ENCODE data around the gene MCRIP1.

The MCRIP1 gene

DNA sequence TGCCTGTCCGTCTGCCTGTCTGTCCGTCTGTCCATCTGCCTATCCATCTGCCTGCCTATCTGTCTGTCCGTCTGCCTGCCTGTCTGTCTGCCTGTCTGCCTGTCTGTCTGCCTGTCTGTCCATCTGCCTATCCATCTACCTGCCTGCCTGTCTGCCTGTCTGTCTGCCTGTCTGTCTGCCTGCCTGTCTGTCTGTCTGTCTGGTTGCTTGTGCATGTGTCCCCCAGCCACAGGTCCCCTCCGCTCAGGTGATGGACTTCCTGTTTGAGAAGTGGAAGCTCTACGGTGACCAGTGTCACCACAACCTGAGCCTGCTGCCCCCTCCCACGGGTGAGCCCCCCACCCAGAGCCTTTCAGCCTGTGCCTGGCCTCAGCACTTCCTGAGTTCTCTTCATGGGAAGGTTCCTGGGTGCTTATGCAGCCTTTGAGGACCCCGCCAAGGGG lies 23.5 kb downstream of the MCRIP1 start:
- TF ChIP-seq ARNT (IDR thresholded peaks at IDR 0.05) (no peak), CTBP1 (IDR thresholded peaks at IDR 0.05; ENCODE audit: borderline replicate concordance) (no peak), ZNF384 (IDR thresholded peaks at IDR 0.05) (no peak), SUZ12 (IDR thresholded peaks at IDR 0.05) (no peak), NFRKB (IDR thresholded peaks at IDR 0.05) (no peak), L3MBTL2 (conservative IDR thresholded peaks at IDR 0.05) (no peak), FOXM1 (IDR thresholded peaks at IDR 0.05; ENCODE audit: borderline replicate concordance) (no peak), TARDBP (IDR thresholded peaks at IDR 0.05) (no peak), SP1 (IDR thresholded peaks at IDR 0.05) (no peak), HDGF (IDR thresholded peaks at IDR 0.05; ENCODE audit: borderline replicate concordance) (no peak), FOXK2 (IDR thresholded peaks at IDR 0.05) (no peak), BHLHE40 (IDR thresholded peaks at IDR 0.05; ENCODE audit: borderline replicate concordance) (no peak), FOXA1 (IDR thresholded peaks at IDR 0.05) (no peak)
- TF ChIP-seq, protein P1, sequence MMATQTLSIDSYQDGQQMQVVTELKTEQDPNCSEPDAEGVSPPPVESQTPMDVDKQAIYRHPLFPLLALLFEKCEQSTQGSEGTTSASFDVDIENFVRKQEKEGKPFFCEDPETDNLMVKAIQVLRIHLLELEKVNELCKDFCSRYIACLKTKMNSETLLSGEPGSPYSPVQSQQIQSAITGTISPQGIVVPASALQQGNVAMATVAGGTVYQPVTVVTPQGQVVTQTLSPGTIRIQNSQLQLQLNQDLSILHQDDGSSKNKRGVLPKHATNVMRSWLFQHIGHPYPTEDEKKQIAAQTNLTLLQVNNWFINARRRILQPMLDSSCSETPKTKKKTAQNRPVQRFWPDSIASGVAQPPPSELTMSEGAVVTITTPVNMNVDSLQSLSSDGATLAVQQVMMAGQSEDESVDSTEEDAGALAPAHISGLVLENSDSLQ (IDR thresholded peaks at IDR 0.05) = no peak
- ChIA-PET POLR2A (no interaction called here), CTCF (no interaction called here)
- DNase-seq (ENCODE audit: extremely low spot score) = no peak

DNA sequence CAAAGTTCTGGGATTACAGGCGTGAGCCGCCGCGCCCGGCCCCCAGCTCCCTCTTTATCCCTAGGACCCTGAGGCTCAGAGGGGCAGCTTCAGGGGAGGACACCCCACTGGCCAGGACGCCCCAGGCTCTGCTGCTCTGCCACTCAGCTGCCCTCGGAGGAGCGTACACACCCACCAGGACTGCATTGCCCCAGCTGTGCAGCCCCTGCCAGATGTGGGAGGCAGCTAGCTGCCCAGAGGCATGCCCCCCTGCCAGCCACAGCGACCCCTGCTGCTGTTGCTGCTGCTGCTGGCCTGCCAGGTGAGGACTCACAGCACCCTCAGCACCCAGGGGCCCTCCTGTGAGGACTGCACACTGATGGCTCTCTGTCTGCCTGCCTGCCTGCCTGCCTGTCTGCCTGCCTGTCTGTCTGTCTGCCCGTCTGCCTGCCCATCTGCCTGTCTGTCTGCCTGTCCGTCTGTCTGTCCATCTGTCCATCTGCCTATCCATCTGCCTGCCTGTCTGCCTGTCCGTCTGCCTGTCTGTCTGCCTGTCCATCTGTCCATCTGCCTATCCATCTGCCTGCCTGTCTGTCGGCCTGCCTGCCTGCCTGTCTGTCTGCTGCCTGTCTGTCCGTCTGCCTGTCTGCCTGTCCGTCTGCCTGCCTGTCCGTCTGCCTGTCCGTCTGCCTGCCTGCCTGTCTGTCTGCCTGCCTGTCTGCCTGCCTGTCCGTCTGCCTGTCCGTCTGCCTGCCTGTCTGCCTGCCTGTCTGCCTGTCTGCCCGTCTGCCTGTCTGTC lies 24.1 kb downstream of the MCRIP1 start:
- ChIA-PET POLR2A (interaction anchor here (3.7 kb wide), 1 partner anchor 24 kb away, joined by 18 read pairs; the partner anchor contains the start of genes MCRIP1 and PPP1R27), CTCF (interaction anchor here (1.2 kb wide), 1 partner anchor 24 kb away, joined by 7 read pairs; the partner anchor contains the start of gene MCRIP1)
- no peak for TF ChIP-seq L3MBTL2 (conservative IDR thresholded peaks at IDR 0.05)
- TF ChIP-seq FOXA1 (IDR thresholded peaks at IDR 0.05) = no peak
- no peak for TF ChIP-seq BHLHE40 (IDR thresholded peaks at IDR 0.05; ENCODE audit: borderline replicate concordance)
- no peak for TF ChIP-seq HDGF (IDR thresholded peaks at IDR 0.05; ENCODE audit: borderline replicate concordance)
- no peak for TF ChIP-seq ZNF384 (IDR thresholded peaks at IDR 0.05)
- no peak for TF ChIP-seq FOXK2 (IDR thresholded peaks at IDR 0.05)
- TF ChIP-seq FOXM1 (IDR thresholded peaks at IDR 0.05; ENCODE audit: borderline replicate concordance) = no peak
- TF ChIP-seq ARNT (IDR thresholded peaks at IDR 0.05) = no peak
- TF ChIP-seq, protein P1 (IDR thresholded peaks at IDR 0.05) = no peak
- DNase-seq (ENCODE audit: extremely low spot score) = no peak

DNA sequence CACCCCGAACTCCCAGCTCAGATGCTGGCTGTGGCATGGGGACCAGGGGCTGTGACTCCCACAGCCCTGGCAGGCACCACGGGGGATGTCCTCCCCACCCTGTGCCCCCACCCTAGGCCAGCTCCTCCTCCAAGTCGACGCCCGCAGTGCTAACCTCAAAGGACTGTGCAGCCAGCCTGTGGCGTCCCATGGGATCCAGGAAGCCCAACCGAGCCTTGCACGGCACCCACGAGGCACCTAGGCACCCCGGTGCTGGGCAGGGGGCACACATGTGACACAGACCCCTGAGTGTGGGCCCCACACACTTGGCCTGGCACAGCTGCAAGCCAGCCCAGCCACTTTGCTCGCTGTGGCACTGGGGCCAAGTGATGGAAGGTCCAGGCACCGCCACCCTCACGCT lies 25.3 kb downstream of the MCRIP1 start:
- CTCF ChIA-PET = interaction anchor here (1.0 to 1.2 kb wide), 2 partner anchors 25 to 61 kb away, joined by 4 to 7 read pairs; partner anchors contain the start of gene MCRIP1
- no peak for DNase-seq (ENCODE audit: extremely low spot score)
- POLR2A ChIA-PET = interaction anchor here (1.4 to 3.7 kb wide), 2 partner anchors 17 to 26 kb away, joined by 4 to 18 read pairs; partner anchors contain the start of genes MCRIP1 and PPP1R27
- TF ChIP-seq ELF4 (IDR thresholded peaks at IDR 0.05) (no peak), FOXK2 (IDR thresholded peaks at IDR 0.05) (no peak), ZNF384 (IDR thresholded peaks at IDR 0.05) (no peak), ARNT (IDR thresholded peaks at IDR 0.05) (no peak), FOXA1 (IDR thresholded peaks at IDR 0.05) (no peak), L3MBTL2 (conservative IDR thresholded peaks at IDR 0.05) (no peak), SUZ12 (IDR thresholded peaks at IDR 0.05) (no peak), SP1 (IDR thresholded peaks at IDR 0.05) (no peak), CTBP1 (IDR thresholded peaks at IDR 0.05; ENCODE audit: borderline replicate concordance) (no peak), TARDBP (IDR thresholded peaks at IDR 0.05) (no peak), LEF1 (IDR thresholded peaks at IDR 0.05; ENCODE audit: borderline replicate concordance) (no peak)

DNA sequence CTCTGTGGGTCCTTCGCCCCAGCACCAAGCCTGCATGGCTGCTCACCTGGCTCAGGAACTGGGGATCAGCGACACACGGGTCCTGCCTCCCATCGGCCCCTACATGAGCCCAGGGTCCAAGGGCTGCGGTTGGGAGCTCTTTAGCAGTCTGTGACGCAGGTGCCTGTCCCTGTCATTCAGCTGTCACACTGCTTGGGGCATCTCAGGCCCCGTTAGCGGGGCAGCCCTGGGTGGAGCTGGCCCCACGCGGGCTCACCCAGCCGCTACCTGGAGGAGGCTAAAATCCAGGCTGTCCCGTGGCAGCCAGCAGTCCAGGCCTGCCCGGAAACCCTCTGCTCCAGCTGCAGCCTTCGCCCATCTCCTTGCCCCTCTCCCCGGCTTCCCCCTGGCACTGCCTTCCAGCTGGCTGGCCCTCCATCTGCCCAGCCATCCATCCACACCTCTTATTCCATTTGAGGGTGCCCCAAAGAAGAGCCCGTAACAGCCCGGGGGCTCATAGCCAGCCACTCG lies 25.8 kb downstream of the MCRIP1 start:
- ChIA-PET CTCF (interaction anchor here (1.0 kb wide), 1 partner anchor 62 kb away, joined by 4 read pairs; no protein-coding TSS in a partner anchor), POLR2A (interaction anchor here (1.4 to 3.7 kb wide), 2 partner anchors 18 to 26 kb away, joined by 4 to 18 read pairs; partner anchors contain the start of genes MCRIP1 and PPP1R27)
- TF ChIP-seq TARDBP (IDR thresholded peaks at IDR 0.05) = no peak
- no peak for TF ChIP-seq FOXM1 (IDR thresholded peaks at IDR 0.05; ENCODE audit: borderline replicate concordance)
- TF ChIP-seq SUZ12 (IDR thresholded peaks at IDR 0.05) = no peak
- no peak for TF ChIP-seq CTBP1 (IDR thresholded peaks at IDR 0.05; ENCODE audit: borderline replicate concordance)
- no peak for TF ChIP-seq LEF1 (IDR thresholded peaks at IDR 0.05; ENCODE audit: borderline replicate concordance)
- TF ChIP-seq ELF4 (IDR thresholded peaks at IDR 0.05) = no peak
- TF ChIP-seq ARNT (IDR thresholded peaks at IDR 0.05) = no peak
- TF ChIP-seq FOXA1 (IDR thresholded peaks at IDR 0.05) = no peak
- TF ChIP-seq FOXK2 (IDR thresholded peaks at IDR 0.05) = no peak

DNA sequence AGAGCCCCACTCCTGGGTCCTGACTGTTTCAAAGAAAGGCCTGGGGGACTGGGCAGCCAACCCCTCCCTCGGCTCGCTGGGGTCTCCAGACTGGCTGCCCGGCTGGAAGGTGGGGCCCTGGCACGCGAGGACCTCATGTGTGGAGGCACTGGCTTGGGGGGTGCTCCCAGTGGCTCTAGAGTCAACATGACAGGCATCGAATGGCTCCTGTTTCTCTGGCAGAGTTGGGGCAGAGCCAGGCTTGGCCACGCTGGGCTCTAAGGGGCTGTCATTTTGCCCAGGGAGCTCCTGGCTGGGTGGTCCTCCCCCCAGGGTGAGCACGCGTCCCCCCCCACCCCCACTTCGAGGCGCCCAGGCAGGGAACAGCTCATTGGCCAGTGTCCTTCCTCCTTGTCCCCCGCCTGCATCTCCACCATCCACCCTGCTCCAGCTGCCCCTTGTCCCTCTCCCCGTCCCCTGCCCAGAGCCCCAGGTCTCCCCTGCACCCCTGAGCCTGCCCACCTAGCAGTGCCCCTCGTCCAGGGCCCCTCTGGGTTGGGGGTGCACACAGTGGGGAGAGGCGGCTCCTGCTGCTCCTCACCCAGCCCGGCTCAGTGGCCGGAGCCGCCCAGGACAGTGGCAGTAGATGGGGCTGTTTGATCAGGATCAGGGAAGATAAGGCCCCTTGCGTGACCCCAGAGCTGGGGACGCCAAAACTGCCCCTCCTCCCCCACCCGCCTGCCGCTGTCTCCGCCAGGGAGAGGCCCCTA lies 26.5 kb downstream of the MCRIP1 start:
- POLR2A ChIA-PET = interaction anchor here (1.4 to 3.7 kb wide), 2 partner anchors 18 to 27 kb away, joined by 4 to 18 read pairs; partner anchors contain the start of genes MCRIP1 and PPP1R27
- TF ChIP-seq, protein P1 (IDR thresholded peaks at IDR 0.05) = no peak
- no peak for TF ChIP-seq TARDBP (IDR thresholded peaks at IDR 0.05)
- no peak for TF ChIP-seq SUZ12 (IDR thresholded peaks at IDR 0.05)
- no peak for TF ChIP-seq SP1 (IDR thresholded peaks at IDR 0.05)
- TF ChIP-seq ZNF384 (IDR thresholded peaks at IDR 0.05) = no peak
- TF ChIP-seq HDGF (IDR thresholded peaks at IDR 0.05; ENCODE audit: borderline replicate concordance) = no peak
- no peak for TF ChIP-seq FOXM1 (IDR thresholded peaks at IDR 0.05; ENCODE audit: borderline replicate concordance)
- TF ChIP-seq ARNT (IDR thresholded peaks at IDR 0.05) = no peak
- no peak for TF ChIP-seq FOXA1 (IDR thresholded peaks at IDR 0.05)
- TF ChIP-seq NFRKB (IDR thresholded peaks at IDR 0.05) = no peak
- no peak for TF ChIP-seq CTBP1 (IDR thresholded peaks at IDR 0.05; ENCODE audit: borderline replicate concordance)
- TF ChIP-seq L3MBTL2 (conservative IDR thresholded peaks at IDR 0.05) = no peak
- no peak for TF ChIP-seq LEF1 (IDR thresholded peaks at IDR 0.05; ENCODE audit: borderline replicate concordance)
- TF ChIP-seq FOXK2 (IDR thresholded peaks at IDR 0.05) = no peak
- no peak for DNase-seq (ENCODE audit: extremely low spot score)
- CTCF ChIA-PET = interaction anchor here (1.0 kb wide), 1 partner anchor 63 kb away, joined by 4 read pairs; no protein-coding TSS in a partner anchor

More for the DNA sequence above, 25.8 kb downstream of the MCRIP1 start:
- DNase-seq (ENCODE audit: extremely low spot score) = no peak
